GM21576 (cell line): Measurements from ENCODE around the gene PTPRA.
"Not testable (repeated sequence)": the region's sequence is repeated elsewhere in the genome, so short reads cannot be mapped to it uniquely, and the experiment has no call there.

Experiments
- ATAC-seq: cut with Tn5 transposase; IDR thresholded peaks from one replicate; pipeline ENCODE4 v1.9.1; 2021; ENCODE audit warnings: mild to moderate bottlenecking, moderate library complexity; ENCODE audit not compliant: unreplicated experiment

PTPRA gene

GRCh38 chr20:2873010-2873746 lies at the start of gene PTPRA:
Gene PTPRA, plus strand, starts transcription at chr20:2873481. Its CDS starts 90,797 bp downstream, at chr20:2964278.
- ATAC-seq, result peak; percentile 89

DNA sequence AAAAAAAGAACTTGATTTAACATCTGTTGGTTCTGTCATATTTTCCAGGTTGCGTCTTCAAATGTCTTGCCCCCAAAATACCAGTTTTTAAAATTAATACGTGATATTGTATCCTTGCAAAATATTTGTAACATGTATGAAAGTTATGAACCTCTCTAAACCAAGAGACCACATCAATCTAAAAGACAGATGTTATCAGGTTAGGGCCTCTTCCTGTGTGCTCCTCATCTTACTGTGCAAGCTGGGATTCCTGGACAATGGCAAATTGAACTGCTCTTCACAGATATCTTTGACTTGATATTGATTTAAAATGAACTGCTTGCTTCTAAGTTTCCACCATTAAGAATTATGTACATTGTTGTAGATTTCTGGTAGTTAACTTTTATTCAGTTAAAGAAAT lies 47.5 kb upstream of the PTPRA start:
- ATAC-seq, result no peak

DNA sequence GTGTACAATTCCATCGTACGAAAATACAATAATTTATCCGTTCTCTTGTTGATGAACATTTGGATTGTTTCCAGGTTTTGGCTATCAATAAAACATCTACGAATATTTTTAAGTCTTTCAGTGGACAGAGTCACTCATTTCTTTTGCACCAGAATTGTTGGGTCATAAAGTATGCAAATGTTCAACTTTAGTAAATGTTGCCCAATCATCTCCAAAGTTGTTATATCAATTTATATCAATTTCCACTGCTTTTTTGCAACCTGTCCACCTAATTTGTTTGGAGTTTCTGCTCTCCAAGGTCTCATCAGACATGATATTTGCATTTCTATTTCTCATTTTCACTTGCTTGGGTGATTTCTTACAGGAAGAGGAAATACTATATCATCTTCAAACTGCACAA lies 46.6 kb upstream of the PTPRA start:
- no peak for ATAC-seq

DNA sequence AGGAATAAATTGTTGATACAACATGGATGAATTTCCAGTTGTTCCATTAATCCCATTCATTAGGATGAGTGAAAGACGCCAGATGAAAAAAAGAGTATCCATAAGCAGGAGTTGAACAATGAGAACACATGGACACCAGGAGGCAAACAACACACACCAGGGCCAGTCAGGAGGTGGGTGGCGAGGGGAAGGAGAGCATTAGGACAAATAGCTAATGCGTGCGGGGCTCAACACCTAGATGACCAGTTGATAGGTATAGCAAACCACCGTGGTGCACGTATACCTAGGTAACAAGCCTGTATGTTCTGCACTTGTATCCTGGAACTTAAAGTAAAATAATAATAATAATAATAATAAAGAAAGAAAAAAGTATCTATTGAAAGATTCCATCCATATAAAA lies 43.9 kb upstream of the PTPRA start:
- ATAC-seq, result no peak

- ATAC-seq, result not testable (repeated sequence)
Observed at GRCh38 chr20:2831206-2831605, 42.1 kb upstream of the PTPRA start.

- no peak for ATAC-seq
Observed at GRCh38 chr20:2833761-2834160, 39.5 kb upstream of the PTPRA start.

- no peak for ATAC-seq
Observed at GRCh38 chr20:2834401-2835110, 38.7 kb upstream of the PTPRA start.

DNA sequence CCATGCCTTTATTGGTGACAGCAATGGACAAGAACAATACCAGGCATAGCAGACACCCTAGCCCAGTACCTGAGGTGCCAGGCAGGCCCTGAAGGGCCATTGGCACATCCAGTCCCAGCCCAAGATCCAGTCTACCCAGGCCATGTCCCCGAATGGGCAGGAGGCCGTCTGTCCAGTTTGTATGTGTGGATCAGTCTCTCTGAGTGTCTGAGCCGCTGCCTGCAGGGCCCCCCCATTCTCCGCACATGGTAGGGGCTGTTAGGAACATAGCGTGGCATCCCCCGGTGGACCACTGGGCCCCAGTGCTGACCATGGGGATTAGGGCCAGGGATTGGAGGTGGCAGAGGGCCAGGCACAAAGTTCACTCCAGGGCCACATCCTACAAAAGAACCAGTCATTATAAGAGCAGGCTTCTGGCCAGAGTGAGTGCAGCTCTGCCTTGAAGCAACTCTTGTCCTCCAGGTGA lies 37.9 kb upstream of the PTPRA start:
- ATAC-seq, result no peak

DNA sequence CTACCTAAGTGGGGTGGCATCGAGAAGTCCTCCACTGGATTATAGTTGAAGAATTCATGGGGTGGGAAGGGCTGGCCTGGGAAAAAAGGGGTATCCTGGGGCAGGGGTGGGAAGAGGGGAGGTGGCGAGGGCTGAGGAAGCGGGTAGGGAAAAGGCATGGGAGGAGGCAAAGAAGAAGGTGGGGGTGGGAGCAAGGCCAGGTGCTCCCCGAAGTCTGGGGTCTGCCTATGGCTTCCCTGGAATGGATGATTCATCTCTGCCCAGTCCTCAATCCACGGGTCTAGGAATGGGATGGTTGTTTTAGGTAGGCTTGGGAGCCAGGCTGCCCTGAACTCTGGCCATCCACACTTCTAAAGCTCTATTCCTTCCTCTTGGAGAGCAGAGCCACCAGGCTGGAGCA lies 37.2 kb upstream of the PTPRA start:
- no peak for ATAC-seq

DNA sequence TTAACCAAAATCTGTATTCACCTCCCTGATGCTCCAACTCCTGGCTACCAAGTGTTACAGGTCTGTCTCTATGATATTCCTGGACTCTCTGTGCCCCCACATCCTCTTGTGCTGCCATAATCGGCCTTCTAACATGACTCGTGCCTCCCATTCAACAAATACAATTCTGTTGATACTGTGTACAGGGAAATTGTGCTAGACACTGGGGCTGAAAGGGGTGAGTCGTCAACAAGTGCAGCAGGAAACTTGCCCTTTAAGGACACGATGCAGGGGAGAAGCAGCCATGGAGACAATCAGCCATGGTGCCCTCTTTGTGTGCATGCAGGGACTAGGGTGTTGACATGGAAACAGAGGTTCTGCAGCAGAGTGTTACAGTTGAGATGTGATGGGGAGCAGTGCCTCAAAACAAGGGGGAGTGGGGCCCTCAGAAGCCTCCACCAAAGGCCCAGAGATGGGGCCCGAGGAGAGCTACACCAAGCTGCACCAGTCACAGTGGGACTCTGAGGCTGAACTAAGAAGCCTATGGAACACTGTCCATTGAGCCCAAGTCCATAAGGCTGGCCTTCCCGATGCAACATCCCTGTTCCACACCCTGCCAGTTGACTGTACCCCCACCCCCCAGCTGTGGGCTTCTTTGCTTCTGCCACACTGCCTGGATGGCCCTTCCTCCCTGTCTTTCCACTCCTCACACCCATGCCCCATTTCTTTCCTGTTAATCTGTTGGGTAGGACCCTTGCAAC lies 35.9 kb upstream of the PTPRA start:
- no peak for ATAC-seq

DNA sequence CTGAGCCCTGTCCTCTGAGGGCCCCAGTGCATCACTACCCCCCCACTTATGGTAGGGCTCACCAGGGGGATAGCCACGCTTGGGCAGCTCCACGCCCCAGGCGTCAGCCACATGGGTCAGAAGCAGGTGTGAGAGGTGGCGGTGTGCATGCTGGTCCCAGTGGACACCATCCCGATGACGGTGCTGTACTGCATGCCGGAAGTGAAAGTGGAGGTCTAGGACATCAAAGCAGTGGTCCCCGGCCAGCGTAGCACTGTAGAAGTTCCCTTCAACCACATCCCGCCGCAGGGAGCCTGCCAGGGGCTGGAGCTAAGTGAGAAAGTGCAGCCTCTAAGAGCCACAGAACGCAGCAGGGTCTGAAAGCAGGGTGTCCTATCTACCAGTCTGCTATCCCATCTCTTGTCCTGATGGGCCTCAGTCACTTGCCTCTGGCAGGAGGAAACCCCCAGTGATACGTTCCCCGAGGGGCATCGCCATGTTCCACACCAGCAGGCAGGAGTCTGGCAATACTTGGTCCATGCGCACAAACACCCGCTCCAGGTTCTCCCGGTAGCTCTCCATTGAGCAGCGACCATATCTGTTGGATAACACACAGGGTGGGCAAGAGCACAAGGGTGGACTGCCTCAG lies 35.0 kb upstream of the PTPRA start:
- ATAC-seq, result no peak

DNA sequence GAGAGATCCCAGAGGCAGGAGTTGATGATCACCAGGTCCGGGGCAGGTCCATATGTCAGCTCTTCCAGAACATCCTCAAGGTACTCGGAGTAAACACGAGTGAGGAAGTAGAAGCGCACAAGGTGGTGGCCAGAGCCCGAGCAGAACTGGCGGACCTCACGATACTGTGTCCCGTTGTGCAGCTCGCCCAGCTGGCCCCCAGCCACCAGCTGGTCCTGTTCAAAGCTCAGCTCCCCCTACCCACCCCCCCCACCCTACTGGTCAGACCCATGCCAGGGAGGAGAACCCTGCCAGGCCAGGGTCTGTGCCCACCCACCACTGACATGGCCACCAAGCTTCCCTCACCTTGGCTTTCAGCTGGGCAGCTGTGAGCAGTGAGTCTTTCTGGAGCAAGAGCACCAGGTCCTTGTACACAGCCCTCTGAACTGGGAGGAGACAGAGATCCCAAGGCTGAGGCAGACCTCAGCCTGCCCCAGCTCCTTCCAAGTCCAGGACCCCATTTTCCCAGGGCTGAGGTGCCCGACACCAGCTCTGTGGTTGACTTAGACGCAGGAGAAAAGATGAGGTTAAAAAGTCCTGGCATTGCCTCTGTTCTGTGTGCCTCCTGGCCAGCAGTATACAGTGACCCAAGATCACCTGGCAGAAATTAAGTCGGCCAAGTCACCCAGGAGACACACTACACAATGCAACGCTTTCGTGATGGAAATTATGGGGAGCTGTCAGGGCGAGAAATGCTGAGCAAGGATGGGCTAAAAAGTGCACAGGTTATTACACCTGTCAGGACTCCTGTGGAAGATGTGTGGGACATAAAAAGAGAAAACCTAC lies 34.2 kb upstream of the PTPRA start:
- ATAC-seq, result no peak

GRCh38 chr20:2839732-2840137 lies 33.5 kb upstream of the PTPRA start:
- ATAC-seq, result no peak

DNA sequence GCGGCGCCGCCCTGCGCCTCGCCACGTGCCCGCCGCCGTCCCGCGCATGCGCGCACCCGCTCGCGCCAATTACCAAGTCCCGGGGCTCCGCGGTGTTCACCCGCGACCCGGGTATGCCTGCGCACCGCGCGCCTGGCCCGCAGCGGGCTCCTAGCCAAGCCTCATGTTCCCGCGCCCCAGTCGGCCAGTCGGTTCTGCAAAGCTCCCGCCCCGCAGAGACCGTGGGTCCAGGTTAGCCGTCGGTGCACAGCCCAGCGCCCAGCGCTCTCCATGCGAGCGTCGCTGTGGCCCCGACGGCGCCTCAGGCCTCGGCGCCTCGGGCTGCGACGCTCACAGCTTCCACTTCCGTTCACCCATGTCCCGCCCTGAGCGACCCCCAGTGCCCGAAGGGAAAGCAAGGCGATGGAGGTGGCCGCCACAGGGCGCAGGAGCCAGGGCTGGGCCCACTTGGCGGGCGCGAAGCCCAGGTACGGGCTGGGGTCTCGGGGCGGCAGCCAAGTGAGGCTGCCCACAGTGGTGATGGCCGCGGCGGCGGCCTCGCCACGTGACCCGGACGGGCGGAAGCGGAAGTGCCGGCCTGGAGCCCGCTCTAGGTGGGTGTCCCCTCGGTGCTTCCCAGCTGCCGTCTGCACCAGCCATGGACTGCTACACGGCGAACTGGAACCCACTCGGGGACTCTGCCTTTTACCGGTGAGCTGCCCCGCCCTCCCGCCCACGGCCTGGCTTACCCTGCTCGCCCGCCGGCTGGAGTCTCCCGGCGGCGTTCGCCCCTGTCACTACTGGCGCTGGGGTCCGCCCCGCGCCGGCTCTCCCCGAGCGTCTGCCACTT lies 32.9 kb upstream of the PTPRA start, which contains the start of the genes PCED1A and VPS16:
Gene PCED1A, minus strand, starts transcription at position 518 of the 829 bp plus-strand sequence. CDS start 743 bp downstream, outside the sequence.
Gene VPS16, plus strand, starts transcription at position 608 of the 829 bp plus-strand sequence. Its CDS starts 30 bp downstream, at position 638.
- peak; percentile 93 for ATAC-seq

GRCh38 chr20:2840967-2841531 lies 32.2 kb upstream of the PTPRA start:
- peak; percentile 23 for ATAC-seq

- ATAC-seq, result no peak
Observed at GRCh38 chr20:2845607-2846006, 27.7 kb upstream of the PTPRA start.

DNA sequence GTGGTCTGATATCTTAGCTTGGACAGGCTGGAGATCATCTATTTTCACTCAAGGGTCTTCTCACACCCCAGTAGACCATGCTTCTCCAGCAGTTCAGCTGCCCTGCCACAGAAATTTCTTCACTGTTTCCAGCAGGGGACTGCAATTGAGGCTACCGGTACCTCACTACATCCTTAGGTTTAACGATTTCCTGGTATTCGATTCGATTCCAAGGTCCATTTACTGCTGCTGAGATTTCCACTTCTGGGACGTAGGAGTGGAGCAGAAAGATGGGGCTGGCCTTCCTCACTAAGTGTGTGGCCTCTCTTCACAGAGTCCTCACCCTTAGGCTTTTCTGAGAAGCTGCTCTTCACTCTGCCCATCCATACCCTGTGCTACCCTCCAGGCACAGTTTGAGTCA lies 26.6 kb upstream of the PTPRA start:
- ATAC-seq, result no peak

DNA sequence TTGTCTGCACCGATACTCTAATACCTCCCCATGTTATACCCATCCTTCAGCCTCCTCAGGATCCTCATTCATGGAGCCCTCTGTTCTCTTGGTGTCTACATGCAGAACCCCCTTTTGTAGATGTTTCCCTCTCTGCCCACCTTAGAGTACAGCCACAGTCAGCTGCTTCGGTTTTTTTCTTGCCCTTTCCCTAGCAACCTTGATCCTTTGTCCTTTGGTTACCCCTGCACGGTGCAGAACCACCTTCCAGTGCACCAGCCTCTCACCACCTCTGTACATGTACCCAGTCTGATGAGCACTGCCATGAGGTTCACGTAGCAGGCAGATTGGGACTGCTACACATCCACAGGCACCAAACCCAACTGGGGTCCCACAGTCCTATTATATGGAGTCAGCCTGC lies 25.5 kb upstream of the PTPRA start:
- ATAC-seq, result no peak

DNA sequence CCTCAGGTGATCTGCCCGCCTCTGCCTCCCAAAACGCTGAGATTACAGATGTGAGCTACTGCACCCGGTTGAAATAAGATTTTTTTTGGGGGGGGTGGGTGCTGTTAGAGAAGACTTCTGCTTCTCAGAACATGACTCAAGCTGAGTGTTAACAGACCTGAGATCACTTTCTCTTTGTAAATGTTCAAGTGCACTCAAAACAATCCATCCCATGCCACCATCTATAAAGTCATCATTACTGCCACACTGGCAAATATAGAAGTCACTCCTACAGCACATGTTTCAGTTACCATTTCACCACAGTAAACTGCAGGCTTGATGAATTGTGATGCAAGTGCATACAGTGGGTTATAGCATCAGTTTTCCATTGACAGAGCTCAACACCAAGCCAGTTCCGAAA lies 23.8 kb upstream of the PTPRA start:
- ATAC-seq, result no peak
